Raji (cell line): ENCODE data around the gene CCDC93.

Experiments used
- POLR2A ChIP-seq: IDR thresholded peaks from 2 replicates; pipeline ENCODE4 v1.6.1; 2011; ENCODE audit warnings: low read depth, low read length, control low read depth; ENCODE audit not compliant: insufficient read depth

CCDC93 gene

GRCh38 chr2:117957616-117958015 lies 56.3 kb downstream of the CCDC93 start:
- no peak for TF ChIP-seq POLR2A

- no peak for TF ChIP-seq POLR2A
Observed at GRCh38 chr2:117956036-117956796, 57.7 kb downstream of the CCDC93 start.

- no peak for TF ChIP-seq POLR2A
Observed at GRCh38 chr2:117953231-117953630, 60.6 kb downstream of the CCDC93 start.

GRCh38 chr2:117952701-117953100 lies 61.2 kb downstream of the CCDC93 start:
- TF ChIP-seq POLR2A: no peak

GRCh38 chr2:117952228-117952627 lies 61.6 kb downstream of the CCDC93 start:
- TF ChIP-seq POLR2A: no peak

GRCh38 chr2:117949806-117950205 lies 64.1 kb downstream of the CCDC93 start:
- TF ChIP-seq POLR2A: no peak

- TF ChIP-seq POLR2A: no peak
Observed at GRCh38 chr2:117948615-117949014, 65.3 kb downstream of the CCDC93 start.

GRCh38 chr2:117945296-117945695 lies 68.6 kb downstream of the CCDC93 start:
- no peak for TF ChIP-seq POLR2A

- TF ChIP-seq POLR2A: no peak
Observed at GRCh38 chr2:117944816-117945215, 69.1 kb downstream of the CCDC93 start.

GRCh38 chr2:117943013-117943672 lies 70.7 kb downstream of the CCDC93 start:
- TF ChIP-seq POLR2A: no peak

GRCh38 chr2:117942551-117942950 lies 71.3 kb downstream of the CCDC93 start:
- no peak for TF ChIP-seq POLR2A

GRCh38 chr2:117941693-117942092 lies 72.2 kb downstream of the CCDC93 start:
- no peak for TF ChIP-seq POLR2A

- no peak for TF ChIP-seq POLR2A
Observed at GRCh38 chr2:117940436-117940835, 73.4 kb downstream of the CCDC93 start.

- no peak for TF ChIP-seq POLR2A
Observed at GRCh38 chr2:117938611-117939010, 75.3 kb downstream of the CCDC93 start.

GRCh38 chr2:117936871-117937428 lies 76.9 kb downstream of the CCDC93 start:
- no peak for TF ChIP-seq POLR2A

- no peak for TF ChIP-seq POLR2A
Observed at GRCh38 chr2:117935954-117936353, 77.9 kb downstream of the CCDC93 start.
